Neural progenitor cell (in vitro differentiated cells): ENCODE data around the gene GMFB.

Experiments
- EZH2 ChIP-seq: fragments of 200-600 bp; sonication (generic); IDR thresholded peaks from 2 replicates; pipeline ENCODE4 v1.6.1; 2017; ENCODE audit warnings: antibody characterized with exemption, mild to moderate bottlenecking, moderate library complexity
- TF ChIP-seq, protein P1 (sequence below): fragments of 200-600 bp; sonication (generic); IDR thresholded peaks from 2 replicates; pipeline ENCODE4 v1.5.1; 2017; ENCODE audit warnings: antibody characterized with exemption, mild to moderate bottlenecking

DNA sequence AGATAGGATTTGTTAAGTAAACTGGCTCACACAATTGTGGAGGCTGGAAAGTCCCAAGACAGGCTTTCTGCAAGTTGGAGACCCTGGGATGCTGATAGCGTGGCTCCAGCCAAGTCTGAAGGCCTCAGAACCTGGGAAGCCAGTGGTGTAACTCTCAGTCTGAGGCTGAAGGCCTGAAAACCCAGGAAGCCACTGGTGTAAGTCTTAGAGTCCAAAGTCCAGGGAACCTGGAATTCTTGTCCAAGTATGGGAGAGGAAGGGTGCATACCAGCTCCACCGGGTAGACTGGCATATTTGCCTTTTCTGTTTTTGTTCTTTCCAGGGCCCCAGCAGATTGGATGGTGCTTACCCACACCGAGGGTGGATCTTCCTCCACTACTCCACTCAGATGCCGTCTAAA is 18.1 kb downstream of the GMFB start:
- TF ChIP-seq, protein P1, sequence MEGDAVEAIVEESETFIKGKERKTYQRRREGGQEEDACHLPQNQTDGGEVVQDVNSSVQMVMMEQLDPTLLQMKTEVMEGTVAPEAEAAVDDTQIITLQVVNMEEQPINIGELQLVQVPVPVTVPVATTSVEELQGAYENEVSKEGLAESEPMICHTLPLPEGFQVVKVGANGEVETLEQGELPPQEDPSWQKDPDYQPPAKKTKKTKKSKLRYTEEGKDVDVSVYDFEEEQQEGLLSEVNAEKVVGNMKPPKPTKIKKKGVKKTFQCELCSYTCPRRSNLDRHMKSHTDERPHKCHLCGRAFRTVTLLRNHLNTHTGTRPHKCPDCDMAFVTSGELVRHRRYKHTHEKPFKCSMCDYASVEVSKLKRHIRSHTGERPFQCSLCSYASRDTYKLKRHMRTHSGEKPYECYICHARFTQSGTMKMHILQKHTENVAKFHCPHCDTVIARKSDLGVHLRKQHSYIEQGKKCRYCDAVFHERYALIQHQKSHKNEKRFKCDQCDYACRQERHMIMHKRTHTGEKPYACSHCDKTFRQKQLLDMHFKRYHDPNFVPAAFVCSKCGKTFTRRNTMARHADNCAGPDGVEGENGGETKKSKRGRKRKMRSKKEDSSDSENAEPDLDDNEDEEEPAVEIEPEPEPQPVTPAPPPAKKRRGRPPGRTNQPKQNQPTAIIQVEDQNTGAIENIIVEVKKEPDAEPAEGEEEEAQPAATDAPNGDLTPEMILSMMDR: no peak
- no peak for TF ChIP-seq EZH2
